ENCODE data around the gene ID2.
"Not testable (repeated sequence)": the region's sequence is repeated elsewhere in the genome, so short reads cannot be mapped to it uniquely, and the experiment has no call there.

Gene ID2

DNA sequence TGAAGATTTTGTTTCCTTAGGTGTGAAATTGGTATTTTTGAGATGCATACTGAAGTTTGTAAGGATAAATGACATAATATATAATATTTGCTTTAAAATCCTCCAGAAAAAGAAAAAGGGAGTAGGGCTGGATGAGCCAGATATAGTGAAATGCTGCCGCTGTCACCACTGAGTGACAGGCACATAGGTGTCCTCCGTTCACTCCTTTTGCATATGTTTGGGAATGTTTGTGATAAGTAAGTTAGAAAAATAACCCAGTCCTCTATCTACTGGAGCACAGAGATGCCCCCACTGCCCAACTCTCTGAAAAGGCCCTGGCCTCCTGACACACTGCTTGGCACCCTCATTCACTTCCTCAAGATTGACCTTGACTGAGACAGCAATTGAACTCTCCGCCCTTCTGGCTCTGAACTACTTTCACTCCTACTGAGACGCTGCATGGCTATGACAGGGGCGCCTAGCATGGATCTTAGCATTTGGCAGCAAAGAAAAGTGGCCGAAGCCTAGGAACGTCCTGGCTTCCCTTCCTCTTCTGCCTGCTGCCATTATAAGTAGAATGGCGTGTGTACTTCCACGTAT lies 10.1 kb downstream of the ID2 start:
- no peak for DNase-seq

DNA sequence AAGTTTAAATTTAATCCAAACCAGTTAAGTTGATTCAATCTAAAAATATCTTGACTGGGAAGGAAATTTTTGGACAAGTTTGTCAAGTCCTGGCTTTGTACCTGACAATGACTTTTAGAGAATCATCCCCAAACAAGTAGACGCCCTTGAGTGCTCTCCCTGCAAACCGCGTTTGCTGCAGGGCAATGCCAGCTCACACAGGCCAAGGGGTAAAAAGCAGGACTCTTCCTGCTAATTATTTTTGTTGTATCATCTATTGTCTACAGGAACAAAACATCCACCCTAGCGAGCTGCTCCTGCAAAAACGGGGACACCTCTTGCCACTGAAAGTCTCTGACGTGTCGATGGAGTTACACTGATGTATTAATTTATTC lies 10.9 kb downstream of the ID2 start:
- DNase-seq = no peak

DNA sequence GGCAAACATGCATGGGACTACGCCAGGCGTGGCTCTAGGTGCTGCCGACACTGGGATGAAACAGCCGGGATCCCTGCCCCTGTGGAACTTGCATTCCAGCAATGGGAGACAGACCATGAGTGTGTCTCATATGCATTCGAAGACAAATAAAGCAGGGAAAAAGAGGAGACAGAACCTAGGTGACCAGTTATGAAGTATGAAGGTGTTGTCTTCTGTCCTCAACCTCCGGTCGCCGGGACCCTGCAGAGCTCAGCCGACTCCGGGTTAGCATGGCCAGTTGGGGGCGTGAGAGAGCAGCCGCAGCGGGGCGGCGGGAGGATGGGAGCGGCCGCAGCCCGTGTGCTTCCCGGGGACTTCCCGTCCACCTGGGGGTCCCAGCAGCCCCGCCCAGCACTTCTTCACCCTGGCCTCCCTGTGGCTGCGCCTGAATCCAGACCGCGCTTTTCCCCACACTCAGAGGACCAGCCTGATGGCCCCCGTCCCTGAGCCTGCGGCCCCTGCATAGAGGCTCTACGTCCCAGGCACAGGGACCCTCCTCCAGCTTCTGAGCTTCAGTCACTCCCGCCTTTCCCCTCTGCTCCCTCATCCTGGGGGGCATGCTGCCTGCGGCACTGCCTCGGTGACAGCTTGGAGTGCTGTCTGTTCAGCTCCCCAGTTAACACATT lies 11.4 kb downstream of the ID2 start:
- peak; percentile 61 to 63 for DNase-seq

DNA sequence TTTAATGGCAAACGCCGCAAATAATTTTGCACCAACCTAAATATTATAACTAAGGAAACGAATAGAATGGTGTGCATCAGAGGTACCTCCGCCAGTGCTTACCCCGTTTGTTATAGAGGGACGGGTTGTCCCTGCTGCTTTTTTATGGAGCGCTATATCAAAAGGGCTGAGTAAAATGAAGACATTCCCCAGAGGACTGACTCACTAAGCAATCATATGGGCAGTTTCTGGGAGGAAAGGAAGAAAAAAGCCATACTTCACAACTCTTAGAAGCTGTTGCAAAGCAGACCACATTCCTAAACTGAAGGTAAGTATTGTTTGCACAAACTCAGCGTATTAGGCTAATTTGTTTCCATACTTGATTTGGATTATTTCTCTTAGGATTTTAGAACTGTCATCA lies 12.9 kb downstream of the ID2 start:
- DNase-seq = no peak

DNA sequence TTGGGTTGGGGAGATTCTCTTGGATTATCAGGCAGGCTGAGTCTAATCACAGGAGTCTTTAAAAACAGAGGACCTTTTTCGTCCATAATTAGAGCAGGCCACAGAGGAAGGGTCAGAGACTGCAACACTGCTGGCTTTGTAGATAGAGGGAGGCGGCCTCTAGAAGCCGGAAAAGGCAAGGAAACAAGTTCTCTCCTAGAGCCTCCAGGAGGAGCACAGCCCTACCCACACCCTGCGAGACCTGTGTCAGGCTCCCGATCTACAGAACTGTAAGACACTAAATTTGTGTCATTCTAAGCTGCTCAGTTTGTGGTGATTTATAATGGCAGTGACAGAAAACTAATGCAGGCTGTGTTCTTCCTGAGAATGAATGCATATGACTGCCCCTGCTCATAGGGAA lies 15.3 kb downstream of the ID2 start:
- no peak for DNase-seq

GRCh38 chr2:8699839-8700238 lies 18.0 kb downstream of the ID2 start:
- DNase-seq = no peak

GRCh38 chr2:8701681-8702379 lies 20.0 kb downstream of the ID2 start:
- no peak for DNase-seq

- no peak for DNase-seq
Measured at GRCh38 chr2:8704906-8705305, 23.1 kb downstream of the ID2 start.

DNA sequence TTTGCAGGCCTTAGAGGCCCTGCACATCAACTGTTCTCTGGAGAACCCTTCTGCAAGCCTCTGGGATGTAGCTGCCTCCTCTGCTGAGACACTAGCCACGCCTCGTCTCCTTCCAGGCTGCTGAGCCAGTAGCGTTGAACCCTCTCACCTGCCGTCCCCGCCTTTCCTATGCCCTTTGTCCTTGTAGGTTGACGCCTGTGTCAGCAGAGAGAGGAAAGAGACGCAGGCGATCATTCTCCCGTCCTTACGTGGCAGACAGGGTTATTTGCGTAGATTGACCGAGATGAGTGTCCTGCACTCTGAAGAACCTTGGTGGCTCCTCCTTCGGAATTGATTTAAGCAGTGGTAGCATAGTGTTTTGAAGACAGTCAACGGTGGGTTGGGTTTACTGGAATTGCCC lies 27.8 kb downstream of the ID2 start:
- DNase-seq = no peak

DNA sequence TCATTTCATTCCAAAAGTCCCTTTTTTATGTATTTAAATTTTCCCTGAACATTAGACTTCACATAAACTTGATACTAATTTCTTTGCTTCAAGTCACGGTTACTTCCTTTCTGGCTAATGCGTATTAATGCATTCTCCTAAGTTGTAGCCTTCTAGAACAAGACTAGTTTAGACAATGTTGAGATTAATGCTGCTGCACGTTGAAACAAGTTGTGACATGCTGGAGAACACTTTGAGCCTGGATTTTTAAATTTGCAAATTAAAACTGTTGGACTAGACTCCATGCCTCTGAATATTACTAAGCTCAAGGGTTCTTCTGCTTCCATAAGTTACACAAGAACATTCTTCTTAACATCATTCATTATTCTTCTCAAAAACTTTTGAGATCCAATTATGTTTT lies 29.1 kb downstream of the ID2 start:
- DNase-seq = no peak

GRCh38 chr2:8714283-8714682 lies 32.4 kb downstream of the ID2 start:
- no peak for DNase-seq

DNA sequence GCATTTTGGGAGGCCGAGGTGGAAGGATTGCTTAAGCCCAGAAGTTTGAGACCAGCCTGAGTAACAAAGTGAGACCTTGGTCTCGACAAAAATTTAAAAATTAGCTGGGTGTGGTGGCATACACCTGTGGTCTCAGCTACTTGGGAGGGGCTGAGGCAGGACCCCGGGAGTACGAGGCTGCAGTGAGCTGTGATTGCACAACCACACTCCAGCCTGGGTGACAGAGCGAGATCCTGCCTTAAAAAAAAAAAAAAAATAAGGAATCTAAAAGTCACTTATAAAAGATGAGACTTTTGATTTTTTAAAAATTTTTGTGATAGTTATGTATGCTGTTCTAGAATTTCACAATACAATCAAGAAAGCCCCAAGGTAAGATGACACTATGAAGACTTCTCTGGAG lies 33.1 kb downstream of the ID2 start:
- DNase-seq = no peak

- DNase-seq = no peak
Measured at GRCh38 chr2:8719528-8719927, 37.7 kb downstream of the ID2 start.

DNA sequence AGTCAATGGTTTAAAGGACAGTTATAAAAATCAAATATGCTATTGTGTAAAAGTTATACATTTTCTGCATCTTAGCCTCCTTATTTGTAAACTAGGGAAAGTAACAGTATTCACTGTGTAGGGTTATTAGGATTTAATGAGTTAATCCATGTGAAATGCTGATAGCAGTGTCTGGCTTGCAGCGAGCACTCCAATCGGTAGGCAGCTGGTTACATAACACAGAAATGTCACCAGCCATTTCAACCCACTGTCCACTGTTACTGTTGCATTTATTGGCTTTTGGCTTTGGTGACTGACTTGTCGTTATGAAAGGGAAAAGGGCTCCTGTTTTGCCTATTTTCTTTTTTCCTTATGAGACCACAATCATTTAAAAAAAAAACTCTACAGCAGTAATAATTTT lies 38.9 kb downstream of the ID2 start:
- no peak for DNase-seq

DNA sequence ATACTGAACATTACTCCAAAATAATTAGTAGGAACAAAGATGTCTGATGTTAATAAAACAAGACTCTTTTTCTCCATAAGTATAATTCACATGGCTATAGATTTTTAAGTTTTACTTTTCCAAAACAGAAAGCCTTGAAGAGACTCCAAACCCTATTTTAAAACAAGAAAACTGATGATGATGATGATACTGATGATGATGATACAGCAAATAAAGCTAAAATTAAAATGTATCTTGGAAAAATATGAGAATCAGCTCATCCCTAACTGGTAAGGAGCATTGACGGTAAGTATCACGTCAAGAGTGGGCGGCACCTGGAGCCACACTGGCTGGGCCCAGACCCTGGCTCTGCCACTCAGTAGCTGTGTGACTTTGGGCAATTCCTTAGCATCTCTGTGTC lies 39.6 kb downstream of the ID2 start:
- no peak for DNase-seq

DNA sequence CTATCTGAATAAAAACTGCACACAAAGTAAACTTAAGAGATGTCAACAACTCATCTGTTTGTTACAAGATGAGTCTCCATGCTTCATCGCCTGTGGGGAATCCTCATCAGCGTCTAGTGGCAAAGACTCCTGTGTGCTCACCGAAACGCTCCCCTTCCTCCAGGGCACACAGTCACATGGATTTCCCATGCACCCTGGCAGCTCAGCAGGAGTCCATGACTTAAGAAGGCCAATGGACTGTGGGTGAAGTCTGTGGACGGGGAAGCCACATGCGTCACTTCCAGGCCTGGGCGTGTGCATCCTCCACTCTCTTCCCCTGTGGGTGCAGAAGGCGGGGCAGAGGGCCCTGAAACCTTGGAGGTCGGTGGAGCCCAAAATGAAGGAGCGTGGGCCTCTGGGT lies 41.1 kb downstream of the ID2 start:
- DNase-seq = no peak

DNA sequence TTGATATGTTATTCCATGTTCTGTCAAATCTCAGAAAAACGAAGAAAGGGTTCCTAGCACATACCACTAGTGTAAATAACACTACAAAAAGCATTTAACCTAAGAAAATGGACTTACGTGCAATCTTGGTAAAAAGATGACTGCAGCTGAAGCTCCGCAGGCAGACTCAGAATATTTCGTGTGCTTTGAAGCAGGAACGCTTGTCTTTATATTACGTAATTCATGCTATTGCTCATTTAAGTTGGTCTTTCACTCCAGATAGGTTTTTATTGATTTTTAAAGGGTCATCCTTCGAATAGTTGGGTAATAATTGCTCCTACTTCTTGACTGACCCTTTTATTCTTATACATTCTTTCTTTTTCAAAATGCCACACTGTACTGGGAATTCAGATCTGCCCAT lies 44.0 kb downstream of the ID2 start:
- no peak for DNase-seq

GRCh38 chr2:8728305-8729015 lies 46.6 kb downstream of the ID2 start:
- DNase-seq = no peak

DNA sequence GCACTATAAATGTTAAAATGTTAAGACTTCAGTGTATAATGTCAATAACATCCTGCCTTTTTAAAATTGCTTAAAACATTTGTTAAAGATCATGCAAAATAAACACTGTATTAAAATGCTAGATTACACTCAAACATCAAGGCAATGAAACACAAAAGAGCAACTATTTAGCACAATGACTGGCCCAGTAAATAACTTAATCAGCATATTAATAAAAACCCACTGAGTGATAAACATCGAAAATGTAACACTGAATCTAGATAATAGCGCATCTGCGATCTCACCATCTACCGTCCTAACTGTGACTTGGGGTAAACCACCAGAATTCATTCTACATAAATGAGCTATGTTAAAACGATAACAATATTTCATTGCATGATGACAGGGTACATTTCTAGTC lies 47.2 kb downstream of the ID2 start:
- DNase-seq = not testable (repeated sequence)

- DNase-seq = no peak
Measured at GRCh38 chr2:8729939-8730338, 48.1 kb downstream of the ID2 start.

GRCh38 chr2:8732601-8733000 lies 50.7 kb downstream of the ID2 start:
- no peak for DNase-seq

All from activated CD4-positive, alpha-beta T cell treated with anti-CD3 and anti-CD28 coated beads, Interleukin-2, amount 50 U/mL, for 48 hours (primary cell).